DOHH2 (cell line): ENCODE measurements around the gene ATP5F1B.

Experiments
- H3F3A ChIP-seq: fragments of 200-600 bp; sonication (generic), shearing (Covaris generic); 2 replicates; pipeline ENCODE4 v1.6.0; 2016; ENCODE audit warnings: antibody characterized with exemption, mild to moderate bottlenecking; ENCODE audit not compliant: control insufficient read depth, insufficient read depth
- H3K27ac ChIP-seq: fragments of 200-600 bp; sonication (generic); 2 replicates; pipeline ENCODE4 v1.5.1; 2014; ENCODE audit warnings: low read depth, mild to moderate bottlenecking, low read length, moderate library complexity
- H3K27me3 ChIP-seq: fragments of 200-600 bp; sonication (generic); 2 replicates; pipeline ENCODE4 v1.6.1; 2014; ENCODE audit warnings: mild to moderate bottlenecking, low read length, mixed read lengths; ENCODE audit not compliant: control insufficient read depth
- H3K36me3 ChIP-seq: fragments of 200-600 bp; sonication (generic); 2 replicates; pipeline ENCODE4 v1.6.1; 2014; ENCODE audit warnings: mild to moderate bottlenecking, low read length, moderate library complexity, mixed read lengths; ENCODE audit not compliant: control insufficient read depth
- H3K4me1 ChIP-seq: fragments of 200-600 bp; sonication (generic); 2 replicates; pipeline ENCODE4 v1.6.1; 2014; ENCODE audit warnings: mild to moderate bottlenecking, low read length, mixed read lengths; ENCODE audit not compliant: control insufficient read depth
- H3K4me2 ChIP-seq: fragments of 200-600 bp; sonication (generic); 2 replicates; pipeline ENCODE4 v1.6.0; 2014; ENCODE audit warnings: mild to moderate bottlenecking, low read length, moderate library complexity
- H3K4me3 ChIP-seq: fragments of 200-600 bp; sonication (generic); 2 replicates; pipeline ENCODE4 v1.5.1; 2014; ENCODE audit warnings: mild to moderate bottlenecking, low read length, mixed read lengths
- H3K79me2 ChIP-seq: fragments of 200-600 bp; sonication (generic); 2 replicates; pipeline ENCODE4 v1.6.1; 2014; ENCODE audit warnings: mild to moderate bottlenecking, low read length, mixed read lengths; ENCODE audit not compliant: control insufficient read depth
- H3K9me2 ChIP-seq: fragments of 200-600 bp; sonication (generic); replicated peaks from 2 replicates; pipeline ENCODE4 v1.6.1; 2014; ENCODE audit warnings: mild to moderate bottlenecking, low read length, mixed read lengths; ENCODE audit not compliant: control insufficient read depth
- H3K9me3 ChIP-seq: fragments of 200-600 bp; sonication (generic); 2 replicates; pipeline ENCODE4 v1.6.1; 2014; ENCODE audit warnings: antibody characterized with exemption, low read length, mixed read lengths; ENCODE audit not compliant: control insufficient read depth, insufficient read depth
- H4K20me1 ChIP-seq: fragments of 200-600 bp; sonication (generic); 2 replicates; pipeline ENCODE4 v1.6.0; 2014; ENCODE audit warnings: low read depth, mild to moderate bottlenecking, antibody characterized with exemption, low read length, moderate library complexity; ENCODE audit not compliant: control insufficient read depth, insufficient read depth
- CTCF ChIP-seq: fragments of 200-600 bp; sonication (generic); IDR thresholded peaks from one replicate; pipeline ENCODE4 v1.5.1; 2014; ENCODE audit warnings: antibody characterized with exemption, mild to moderate bottlenecking, low read depth, low read length; ENCODE audit not compliant: poor library complexity, severe bottlenecking
- EZH2phosphoT487 ChIP-seq: fragments of 200-600 bp; sonication (generic); IDR thresholded peaks from 2 replicates; pipeline ENCODE4 v1.6.1; 2017; ENCODE audit warnings: borderline replicate concordance, mild to moderate bottlenecking, antibody characterized with exemption, low read length, moderate library complexity, mixed read lengths

Gene ATP5F1B

GRCh38 chr12:56631790-56632700 lies 13.7 kb downstream of the ATP5F1B start:
- peaks cover 83% of the 10 kb centered on the region for H3K79me2 ChIP-seq
- peaks cover 26% of the 10 kb centered on the region for H3F3A ChIP-seq
- H3K36me3 ChIP-seq = peaks cover 18% of the 10 kb centered on the region
- H3K27me3 ChIP-seq = no peaks in the 10 kb centered on the region
- no peaks in the 10 kb centered on the region for H3K9me3 ChIP-seq
- H3K27ac ChIP-seq = peak overlapping the region; percentile 68
- peaks cover 7% of the 10 kb centered on the region; the same call in 1 of the 2 replicates for H4K20me1 ChIP-seq
- TF ChIP-seq CTCF = no peak
- no peak for TF ChIP-seq EZH2phosphoT487
- H3K4me1 ChIP-seq = peaks cover 72% of the 10 kb centered on the region
- no peaks in the 10 kb centered on the region for H3K9me2 ChIP-seq
- peak overlapping the region; percentile 93 for H3K4me2 ChIP-seq
- peak overlapping the region; percentile 94 for H3K4me3 ChIP-seq

GRCh38 chr12:56630180-56630632 lies 15.6 kb downstream of the ATP5F1B start, which contains the start of gene BAZ2A:
Gene BAZ2A, minus strand, starts transcription at chr12:56630326. Its CDS starts 12,796 bp downstream, at chr12:56617530.
- peaks cover 62% of the 10 kb centered on the region for H3K4me1 ChIP-seq
- no peaks in the 10 kb centered on the region for H3K9me3 ChIP-seq
- peaks cover 7% of the 10 kb centered on the region; the same call in 1 of the 2 replicates for H4K20me1 ChIP-seq
- H3K9me2 ChIP-seq = no peaks in the 10 kb centered on the region
- H3K4me3 ChIP-seq = peak within 1 kb of the TSS; percentile 79
- no peaks in the 10 kb centered on the region for H3K27me3 ChIP-seq
- peaks cover 31% of the 10 kb centered on the region for H3K36me3 ChIP-seq
- H3K27ac ChIP-seq = peak within 1 kb of the TSS; percentile 77
- H3F3A ChIP-seq = peaks cover 14% of the 10 kb centered on the region
- no peak for TF ChIP-seq EZH2phosphoT487
- no peak for TF ChIP-seq CTCF
- peaks cover 91% of the 10 kb centered on the region for H3K79me2 ChIP-seq
- H3K4me2 ChIP-seq = peak within 1 kb of the TSS; percentile 88

- Histone ChIP-seq H3K9me2 (no peaks in the 10 kb centered on the region), H3K4me2 (peak overlapping the region; percentile 88), H4K20me1 (peaks cover 7% of the 10 kb centered on the region; the same call in 1 of the 2 replicates), H3K4me1 (peaks cover 60% of the 10 kb centered on the region), H3F3A (peaks cover 14% of the 10 kb centered on the region), H3K27me3 (no peaks in the 10 kb centered on the region), H3K4me3 (peak overlapping the region; percentile 79), H3K27ac (peak overlapping the region; percentile 77), H3K36me3 (peaks cover 31% of the 10 kb centered on the region), H3K9me3 (no peaks in the 10 kb centered on the region), H3K79me2 (peaks cover 93% of the 10 kb centered on the region)
- no peak for TF ChIP-seq CTCF
- TF ChIP-seq EZH2phosphoT487 = no peak
These were observed 16.2 kb downstream of the ATP5F1B start for GRCh38 chr12:56629459-56630179.
